HCT116 (cell line): Measurements from ENCODE around the gene LCP1.

ENCODE experiments used
- EZH2 ChIP-seq: fragments of 200-600 bp; sonication (generic); IDR thresholded peaks from 2 replicates; pipeline ENCODE4 v1.6.1; 2017; ENCODE audit warnings: antibody characterized with exemption, mixed run types
- SP1 ChIP-seq: IDR thresholded peaks from 2 replicates; pipeline ENCODE4 v1.6.1; 2012; ENCODE audit warnings: low read depth
- TF ChIP-seq, protein P1 (sequence below): IDR thresholded peaks from 2 replicates; pipeline ENCODE4 v1.6.1; 2012
- TF ChIP-seq, protein P2 (sequence below), 3 experiments: fragments of 200-600 bp in 1 of 3; sonication (generic) in 1 of 3; IDR thresholded peaks in 2 of 3; conservative IDR thresholded peaks in 1 of 3; 2 replicates each; pipeline ENCODE4 v1.5.1; 2012 to 2017; ENCODE audit warnings: low read depth in 2 of 3, low read length in 2 of 3, antibody characterized with exemption in 1 of 3, borderline replicate concordance in 1 of 3, control low read depth in 1 of 3, mild to moderate bottlenecking in 1 of 3, mixed read lengths in 1 of 3, mixed run types in 1 of 3, moderate library complexity in 1 of 3; ENCODE audit not compliant: insufficient read depth in 1 of 3

DNA sequence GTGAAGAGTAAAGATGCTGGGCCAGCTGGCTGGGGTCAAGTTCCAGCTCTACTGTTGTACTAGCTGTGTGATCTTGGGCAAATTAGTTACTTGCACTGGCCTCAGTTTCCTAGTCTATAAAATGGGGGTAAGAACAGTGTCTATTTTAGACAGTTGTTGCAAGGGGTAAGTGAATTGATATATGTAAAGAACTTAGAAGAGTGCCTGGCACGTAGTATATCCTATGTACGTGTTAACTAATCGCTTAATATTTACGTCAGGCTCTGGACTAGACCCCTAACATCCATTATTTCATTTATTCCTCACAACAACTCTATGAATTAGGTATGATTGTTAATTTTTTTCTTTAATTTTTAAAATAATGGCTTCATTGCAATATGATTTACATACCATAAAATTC is 3.7 kb upstream of the LCP1 start:
- TF ChIP-seq, protein P1, sequence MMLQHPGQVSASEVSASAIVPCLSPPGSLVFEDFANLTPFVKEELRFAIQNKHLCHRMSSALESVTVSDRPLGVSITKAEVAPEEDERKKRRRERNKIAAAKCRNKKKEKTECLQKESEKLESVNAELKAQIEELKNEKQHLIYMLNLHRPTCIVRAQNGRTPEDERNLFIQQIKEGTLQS: no peak
- TF ChIP-seq, protein P2, sequence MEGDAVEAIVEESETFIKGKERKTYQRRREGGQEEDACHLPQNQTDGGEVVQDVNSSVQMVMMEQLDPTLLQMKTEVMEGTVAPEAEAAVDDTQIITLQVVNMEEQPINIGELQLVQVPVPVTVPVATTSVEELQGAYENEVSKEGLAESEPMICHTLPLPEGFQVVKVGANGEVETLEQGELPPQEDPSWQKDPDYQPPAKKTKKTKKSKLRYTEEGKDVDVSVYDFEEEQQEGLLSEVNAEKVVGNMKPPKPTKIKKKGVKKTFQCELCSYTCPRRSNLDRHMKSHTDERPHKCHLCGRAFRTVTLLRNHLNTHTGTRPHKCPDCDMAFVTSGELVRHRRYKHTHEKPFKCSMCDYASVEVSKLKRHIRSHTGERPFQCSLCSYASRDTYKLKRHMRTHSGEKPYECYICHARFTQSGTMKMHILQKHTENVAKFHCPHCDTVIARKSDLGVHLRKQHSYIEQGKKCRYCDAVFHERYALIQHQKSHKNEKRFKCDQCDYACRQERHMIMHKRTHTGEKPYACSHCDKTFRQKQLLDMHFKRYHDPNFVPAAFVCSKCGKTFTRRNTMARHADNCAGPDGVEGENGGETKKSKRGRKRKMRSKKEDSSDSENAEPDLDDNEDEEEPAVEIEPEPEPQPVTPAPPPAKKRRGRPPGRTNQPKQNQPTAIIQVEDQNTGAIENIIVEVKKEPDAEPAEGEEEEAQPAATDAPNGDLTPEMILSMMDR (IDR thresholded peaks at IDR 0.05 in 2 of 3, conservative IDR thresholded peaks at IDR 0.05 in 1 of 3; ENCODE audit: borderline replicate concordance in 1 of 3, insufficient read depth in 1 of 3, low read depth in 2 of 3, low read length in 2 of 3): no peak
- TF ChIP-seq SP1 (no peak), EZH2 (no peak)
